Loucy (cell line): ENCODE measurements around the gene INHBB.

Source experiments
- H2AFZ ChIP-seq: fragments of 200-600 bp; sonication (generic); 2 replicates; pipeline ENCODE4 v1.6.0; 2016; ENCODE audit warnings: antibody characterized with exemption, mild to moderate bottlenecking, low read length, moderate library complexity
- H3F3A ChIP-seq: fragments of 200-600 bp; 2 replicates; pipeline ENCODE4 v1.6.0; 2016; ENCODE audit warnings: antibody characterized with exemption, low read depth, mild to moderate bottlenecking
- H3K27me3 ChIP-seq: fragments of 200-600 bp; sonication (generic); 2 replicates; pipeline ENCODE4 v1.6.1; 2014; ENCODE audit warnings: low read length, mild to moderate bottlenecking; ENCODE audit not compliant: insufficient read depth, poor library complexity, severe bottlenecking
- H3K36me3 ChIP-seq: fragments of 200-600 bp; sonication (generic); 2 replicates; pipeline ENCODE4 v1.6.1; 2016; ENCODE audit warnings: low read length; ENCODE audit not compliant: insufficient read depth
- H3K4me1 ChIP-seq: fragments of 200-600 bp; sonication (generic); 2 replicates; pipeline ENCODE4 v1.5.1; 2014; ENCODE audit warnings: low read length, mild to moderate bottlenecking; ENCODE audit not compliant: insufficient read depth, poor library complexity, severe bottlenecking
- H3K4me2 ChIP-seq: fragments of 200-600 bp; sonication (generic); 2 replicates; pipeline ENCODE4 v1.6.0; 2014; ENCODE audit warnings: antibody characterized with exemption, low read length, low read depth, mild to moderate bottlenecking; ENCODE audit not compliant: poor library complexity, severe bottlenecking
- H3K4me3 ChIP-seq: fragments of 200-600 bp; sonication (generic); 2 replicates; pipeline ENCODE4 v1.5.1; 2014; ENCODE audit warnings: low read length, mild to moderate bottlenecking, mixed read lengths; ENCODE audit not compliant: poor library complexity, severe bottlenecking
- H3K79me2 ChIP-seq: fragments of 200-600 bp; sonication (generic); 2 replicates; pipeline ENCODE4 v1.6.1; 2014; ENCODE audit warnings: low read length; ENCODE audit not compliant: insufficient read depth
- H3K9ac ChIP-seq: fragments of 200-600 bp; sonication (generic); 2 replicates; pipeline ENCODE4 v1.6.0; 2014; ENCODE audit warnings: mild to moderate bottlenecking, low read depth, low read length, moderate library complexity; ENCODE audit not compliant: poor library complexity, severe bottlenecking
- H3K9me2 ChIP-seq: fragments of 200-600 bp; sonication (generic); replicated peaks from 2 replicates; pipeline ENCODE4 v1.6.1; 2016; ENCODE audit warnings: low read depth, low read length, mixed read lengths
- H3K9me3 ChIP-seq: fragments of 200-600 bp; sonication (generic); 2 replicates; pipeline ENCODE4 v1.6.1; 2014; ENCODE audit warnings: mild to moderate bottlenecking, antibody characterized with exemption, low read length, low read depth; ENCODE audit not compliant: insufficient read depth
- H4K20me1 ChIP-seq: fragments of 200-600 bp; sonication (generic); 2 replicates; pipeline ENCODE4 v1.6.0; 2014; ENCODE audit warnings: antibody characterized with exemption, low read length, mild to moderate bottlenecking; ENCODE audit not compliant: insufficient read depth, poor library complexity, severe bottlenecking
- CTCF ChIP-seq: fragments of 200-600 bp; sonication (generic); conservative IDR thresholded peaks from 2 replicates; pipeline ENCODE4 v1.5.1; 2014; ENCODE audit warnings: mild to moderate bottlenecking, antibody characterized with exemption, low read length
- EZH2phosphoT487 ChIP-seq: fragments of 200-600 bp; IDR thresholded peaks from 2 replicates; pipeline ENCODE4 v1.6.1; 2018; ENCODE audit warnings: antibody characterized with exemption, mild to moderate bottlenecking, moderate library complexity, borderline replicate concordance

The INHBB gene

DNA sequence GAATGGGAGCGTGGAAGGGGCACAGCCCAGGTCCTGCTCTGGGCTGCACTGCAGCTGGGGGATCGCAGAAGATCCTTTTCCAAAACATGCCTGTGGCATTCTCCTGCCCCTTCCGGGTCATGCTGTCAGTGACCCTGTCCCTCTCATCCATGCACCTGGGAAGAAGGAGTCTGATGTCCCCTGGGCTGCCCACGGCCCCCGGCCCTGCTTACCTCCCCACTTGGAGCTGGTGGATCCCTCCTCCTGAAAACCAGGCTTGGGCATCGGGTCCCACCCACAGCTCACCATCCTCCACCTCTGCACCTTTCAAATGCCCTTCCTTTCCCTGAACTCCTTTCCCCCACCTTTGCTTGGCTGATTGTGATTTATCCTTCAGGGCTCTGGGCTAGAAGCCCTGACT is 11.8 kb downstream of the INHBB start:
- H3K9me2 ChIP-seq: no peaks in the 10 kb centered on the region
- H3K36me3 ChIP-seq: no peaks in the 10 kb centered on the region
- H3K9ac ChIP-seq: no peak overlapping the region
- no peaks in the 10 kb centered on the region for H3K4me1 ChIP-seq
- H2AFZ ChIP-seq: no peak overlapping the region
- H3K4me3 ChIP-seq: no peak overlapping the region
- H4K20me1 ChIP-seq: no peaks in the 10 kb centered on the region
- no peak overlapping the region for H3K4me2 ChIP-seq
- no peaks in the 10 kb centered on the region for H3K27me3 ChIP-seq
- no peaks in the 10 kb centered on the region for H3K79me2 ChIP-seq
- TF ChIP-seq EZH2phosphoT487 (no peak), CTCF (no peak)
- H3F3A ChIP-seq: no peaks in the 10 kb centered on the region
- H3K9me3 ChIP-seq: no peaks in the 10 kb centered on the region

GRCh38 chr2:120358734-120359465 is 13.0 kb downstream of the INHBB start:
- TF ChIP-seq CTCF (no peak), EZH2phosphoT487 (no peak)
- no peaks in the 10 kb centered on the region for H3K9me3 ChIP-seq
- no peak overlapping the region for H2AFZ ChIP-seq
- H3K27me3 ChIP-seq: no peaks in the 10 kb centered on the region
- no peaks in the 10 kb centered on the region for H3F3A ChIP-seq
- no peak overlapping the region for H3K9ac ChIP-seq
- H3K4me2 ChIP-seq: no peak overlapping the region
- no peak overlapping the region for H3K4me3 ChIP-seq
- no peaks in the 10 kb centered on the region for H3K36me3 ChIP-seq
- no peaks in the 10 kb centered on the region for H3K79me2 ChIP-seq
- no peaks in the 10 kb centered on the region for H3K9me2 ChIP-seq
- no peaks in the 10 kb centered on the region for H3K4me1 ChIP-seq
- H4K20me1 ChIP-seq: no peaks in the 10 kb centered on the region

DNA sequence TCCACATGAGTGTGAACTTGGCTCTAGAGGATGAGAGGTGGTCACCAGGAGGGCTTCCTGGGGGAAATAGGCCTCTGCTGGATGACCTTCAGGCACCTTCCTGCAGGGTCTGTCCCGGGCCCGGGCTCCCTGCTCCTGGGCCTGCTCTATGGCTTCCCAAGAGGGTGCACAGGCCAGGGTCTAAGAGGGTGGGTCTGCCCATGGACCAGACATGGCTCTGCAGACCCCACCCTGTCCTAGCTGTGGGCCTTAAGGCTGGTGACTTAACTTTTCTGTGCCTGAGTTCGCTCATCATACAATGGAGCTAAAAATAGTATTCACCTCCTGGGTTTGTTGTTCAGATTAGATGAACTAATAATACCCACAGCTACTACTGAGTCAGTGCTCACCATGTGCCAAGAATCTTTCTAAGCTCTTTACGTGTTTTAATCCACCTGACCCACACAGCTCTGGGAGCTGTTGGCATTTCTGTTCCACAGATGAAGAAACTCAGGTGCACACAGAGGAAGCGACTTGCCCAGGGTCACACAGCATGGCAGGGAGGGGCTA is 14.4 kb downstream of the INHBB start:
- no peaks in the 10 kb centered on the region for H3K9me3 ChIP-seq
- no peaks in the 10 kb centered on the region for H3K36me3 ChIP-seq
- no peak for TF ChIP-seq CTCF
- no peak for TF ChIP-seq EZH2phosphoT487
- no peak overlapping the region for H3K9ac ChIP-seq
- no peaks in the 10 kb centered on the region for H3K79me2 ChIP-seq
- no peak overlapping the region for H3K4me2 ChIP-seq
- H4K20me1 ChIP-seq: no peaks in the 10 kb centered on the region
- H3K9me2 ChIP-seq: no peaks in the 10 kb centered on the region
- no peaks in the 10 kb centered on the region for H3K27me3 ChIP-seq
- no peaks in the 10 kb centered on the region for H3F3A ChIP-seq
- no peaks in the 10 kb centered on the region for H3K4me1 ChIP-seq
- no peak overlapping the region for H3K4me3 ChIP-seq
- no peak overlapping the region for H2AFZ ChIP-seq
